Astrocyte (in vitro differentiated cells and primary cell): ENCODE results near the gene LDLRAD4. TPM values are rescaled to one million over a fixed set of nuclear protein-coding genes. Genes with fewer than 3 reads are reported as not detected.

Experiments
- DNase-seq: peaks from one replicate; pipeline ENCODE4 v3.0.0-alpha.2; 2010; ENCODE audit warnings: low read depth
- FAIRE-seq: peaks from 2 replicates; lab custom pipeline; 2011; peaks lifted over from hg19 to GRCh38; lab: Jason Lieb, UNC
- H2AFZ ChIP-seq: 2 replicates; pipeline ENCODE4 v1.6.0; 2012; ENCODE audit warnings: low read depth, low read length, inconsistent platforms
- H3K27ac ChIP-seq: 2 replicates; pipeline ENCODE4 v1.5.1; 2011; ENCODE audit warnings: low read depth, low read length, inconsistent platforms
- H3K27me3 ChIP-seq: 2 replicates; pipeline ENCODE4 v1.6.0; 2011; ENCODE audit warnings: low read length, inconsistent platforms; ENCODE audit not compliant: insufficient read depth
- H3K36me3 ChIP-seq: 2 replicates; pipeline ENCODE4 v1.5.1; 2011; ENCODE audit warnings: low read length, inconsistent platforms; ENCODE audit not compliant: insufficient read depth
- H3K4me1 ChIP-seq: 2 replicates; pipeline ENCODE4 v1.5.1; 2011; ENCODE audit warnings: low read length, inconsistent platforms; ENCODE audit not compliant: insufficient read depth
- H3K4me2 ChIP-seq: 2 replicates; pipeline ENCODE4 v1.6.0; 2012; ENCODE audit warnings: low read length, inconsistent platforms
- H3K4me3 ChIP-seq: 2 replicates; pipeline ENCODE4 v1.5.1; 2011; ENCODE audit warnings: low read depth, mild to moderate bottlenecking, low read length, inconsistent platforms; ENCODE audit not compliant: insufficient read depth
- H3K79me2 ChIP-seq: 2 replicates; pipeline ENCODE4 v1.6.0; 2012; ENCODE audit warnings: mild to moderate bottlenecking, low read length, inconsistent platforms; ENCODE audit not compliant: insufficient read depth
- H3K9ac ChIP-seq: 2 replicates; pipeline ENCODE4 v1.6.0; 2012; ENCODE audit warnings: mild to moderate bottlenecking, low read length, inconsistent platforms
- H3K9me3 ChIP-seq: 2 replicates; pipeline ENCODE4 v1.5.1; 2012; ENCODE audit warnings: low read depth, mild to moderate bottlenecking, low read length, inconsistent platforms; ENCODE audit not compliant: insufficient read depth
- H4K20me1 ChIP-seq: 2 replicates; pipeline ENCODE4 v1.6.0; 2012; ENCODE audit warnings: low read length, inconsistent platforms; ENCODE audit not compliant: insufficient read depth
- H3K27ac Mint-ChIP-seq: one replicate; pipeline ENCODE4 v1.8.0; 2021; ENCODE audit warnings: mild to moderate bottlenecking, mixed read lengths; ENCODE audit not compliant: unreplicated experiment
- H3K27me3 Mint-ChIP-seq: one replicate; pipeline ENCODE4 v1.8.0; 2021; ENCODE audit warnings: low read depth, mixed read lengths; ENCODE audit not compliant: unreplicated experiment
- H3K36me3 Mint-ChIP-seq: one replicate; pipeline ENCODE4 v1.8.0; 2021; ENCODE audit warnings: low read depth, mixed read lengths; ENCODE audit not compliant: unreplicated experiment
- H3K4me1 Mint-ChIP-seq: one replicate; pipeline ENCODE4 v1.8.0; 2021; ENCODE audit warnings: low read depth, mixed read lengths; ENCODE audit not compliant: unreplicated experiment
- H3K4me3 Mint-ChIP-seq: one replicate; pipeline ENCODE4 v1.8.0; 2021; ENCODE audit warnings: mild to moderate bottlenecking, moderate library complexity, mixed read lengths; ENCODE audit not compliant: unreplicated experiment
- H3K9me3 Mint-ChIP-seq: one replicate; pipeline ENCODE4 v1.8.0; 2021; ENCODE audit warnings: mild to moderate bottlenecking, mixed read lengths; ENCODE audit not compliant: unreplicated experiment
- EZH2 ChIP-seq: IDR thresholded peaks from 2 replicates; pipeline ENCODE4 v1.6.1; 2012; ENCODE audit warnings: mild to moderate bottlenecking, low read length, inconsistent platforms; ENCODE audit not compliant: insufficient read depth
- total RNA-seq: library from RNA; stranded (reverse); gene quantifications from 2 replicates; pipeline ENCODE4 v1.2.1, GENCODE V29; 2021
- TF ChIP-seq, protein P1 (sequence below): IDR thresholded peaks from 2 replicates; pipeline ENCODE4 v1.5.1; 2011; ENCODE audit warnings: low read depth, mild to moderate bottlenecking, inconsistent platforms, low read length, moderate library complexity; ENCODE audit not compliant: insufficient read depth

LDLRAD4 gene
- total RNA-seq, 1 donor from 2014 or later: 26.0 TPM

DNA sequence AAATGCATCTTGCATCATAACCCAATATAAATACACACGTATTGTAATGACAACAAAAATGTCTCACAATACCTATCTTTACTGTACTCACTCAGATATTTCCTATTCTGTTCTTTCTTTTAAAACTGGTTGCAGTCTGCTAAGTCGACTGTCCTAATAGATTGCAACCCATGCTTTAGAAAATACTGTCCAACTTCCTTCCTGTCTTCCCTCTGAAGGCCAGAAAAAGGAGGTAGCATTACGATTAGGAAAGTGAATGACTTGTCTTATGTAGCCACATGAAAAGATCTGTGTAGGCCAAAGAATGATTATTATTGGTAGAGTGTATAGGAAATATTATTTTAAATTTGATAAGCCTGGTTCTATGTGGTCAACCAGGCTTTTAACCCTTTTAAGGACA, 373.7 kb downstream of the LDLRAD4 start:
- Mint-ChIP-seq H3K4me1 (peaks cover 16% of the 10 kb centered on the region), H3K36me3 (peaks cover 10% of the 10 kb centered on the region), H3K27me3 (no peaks in the 10 kb centered on the region), H3K4me3 (no peak overlapping the region), H3K9me3 (peaks cover 17% of the 10 kb centered on the region), H3K27ac (no peak overlapping the region)
- Histone ChIP-seq H3K27me3 (no peaks in the 10 kb centered on the region), H3K27ac (no peak overlapping the region), H3K36me3 (no peaks in the 10 kb centered on the region), H3K9ac (no peak overlapping the region), H4K20me1 (peaks cover 6% of the 10 kb centered on the region), H2AFZ (no peak overlapping the region), H3K4me1 (no peaks in the 10 kb centered on the region), H3K79me2 (no peaks in the 10 kb centered on the region), H3K4me3 (no peak overlapping the region), H3K9me3 (no peaks in the 10 kb centered on the region), H3K4me2 (no peak overlapping the region)
- FAIRE-seq (no peak), DNase-seq (no peak)
- no peak for TF ChIP-seq EZH2
- TF ChIP-seq, protein P1, sequence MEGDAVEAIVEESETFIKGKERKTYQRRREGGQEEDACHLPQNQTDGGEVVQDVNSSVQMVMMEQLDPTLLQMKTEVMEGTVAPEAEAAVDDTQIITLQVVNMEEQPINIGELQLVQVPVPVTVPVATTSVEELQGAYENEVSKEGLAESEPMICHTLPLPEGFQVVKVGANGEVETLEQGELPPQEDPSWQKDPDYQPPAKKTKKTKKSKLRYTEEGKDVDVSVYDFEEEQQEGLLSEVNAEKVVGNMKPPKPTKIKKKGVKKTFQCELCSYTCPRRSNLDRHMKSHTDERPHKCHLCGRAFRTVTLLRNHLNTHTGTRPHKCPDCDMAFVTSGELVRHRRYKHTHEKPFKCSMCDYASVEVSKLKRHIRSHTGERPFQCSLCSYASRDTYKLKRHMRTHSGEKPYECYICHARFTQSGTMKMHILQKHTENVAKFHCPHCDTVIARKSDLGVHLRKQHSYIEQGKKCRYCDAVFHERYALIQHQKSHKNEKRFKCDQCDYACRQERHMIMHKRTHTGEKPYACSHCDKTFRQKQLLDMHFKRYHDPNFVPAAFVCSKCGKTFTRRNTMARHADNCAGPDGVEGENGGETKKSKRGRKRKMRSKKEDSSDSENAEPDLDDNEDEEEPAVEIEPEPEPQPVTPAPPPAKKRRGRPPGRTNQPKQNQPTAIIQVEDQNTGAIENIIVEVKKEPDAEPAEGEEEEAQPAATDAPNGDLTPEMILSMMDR: no peak

DNA sequence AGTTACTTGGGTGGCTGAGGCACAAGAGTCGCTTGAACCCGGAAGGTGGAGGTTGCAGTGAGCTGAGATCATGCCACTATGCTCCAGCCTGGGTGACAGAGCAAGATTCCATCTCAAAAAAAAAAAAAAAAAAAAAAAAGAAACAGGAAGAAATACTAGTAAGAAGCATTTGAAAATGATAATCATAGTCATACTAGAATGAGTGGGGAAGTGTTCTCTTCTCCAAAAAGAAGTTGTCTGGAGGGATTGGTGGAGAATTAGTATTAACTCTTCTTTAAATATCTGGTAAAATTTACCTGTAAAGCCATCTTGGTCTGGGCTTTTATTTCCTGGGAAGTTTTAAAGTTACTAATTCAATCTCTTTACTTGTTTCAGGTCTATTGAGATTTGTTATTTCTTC, 376.0 kb downstream of the LDLRAD4 start:
- TF ChIP-seq, protein P1: no peak
- TF ChIP-seq EZH2: no peak
- H3K9me3 Mint-ChIP-seq: peaks cover 33% of the 10 kb centered on the region

DNA sequence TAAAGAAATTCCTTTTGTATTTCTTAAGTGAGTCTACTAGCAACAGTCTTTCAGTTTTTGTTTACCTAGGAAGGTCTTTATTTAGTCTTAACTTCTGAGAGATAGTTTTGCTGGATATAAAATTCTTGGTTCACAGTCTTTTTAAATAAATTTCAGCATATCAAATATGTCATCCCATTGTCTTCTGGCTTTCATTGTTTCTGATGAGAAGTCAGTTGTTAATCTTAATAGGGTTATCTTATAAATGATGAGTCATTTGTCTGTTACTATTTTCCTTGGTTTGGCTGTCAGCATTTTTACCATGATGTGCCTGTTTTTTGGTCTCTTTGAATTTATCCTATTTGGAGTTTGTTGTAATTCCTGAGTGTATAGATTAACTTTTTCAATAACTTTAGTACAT, 378.5 kb downstream of the LDLRAD4 start:
- Histone ChIP-seq H3K4me3 (no peak overlapping the region), H3K4me2 (no peak overlapping the region), H3K27me3 (no peaks in the 10 kb centered on the region), H4K20me1 (no peaks in the 10 kb centered on the region), H3K9me3 (peaks cover 12% of the 10 kb centered on the region), H3K9ac (no peak overlapping the region), H2AFZ (no peak overlapping the region), H3K36me3 (no peaks in the 10 kb centered on the region), H3K27ac (no peak overlapping the region), H3K4me1 (no peaks in the 10 kb centered on the region), H3K79me2 (no peaks in the 10 kb centered on the region)
- Mint-ChIP-seq H3K27ac (no peak overlapping the region), H3K36me3 (peaks cover 18% of the 10 kb centered on the region), H3K9me3 (peaks cover 33% of the 10 kb centered on the region), H3K4me1 (peaks cover 3% of the 10 kb centered on the region), H3K4me3 (no peak overlapping the region), H3K27me3 (no peaks in the 10 kb centered on the region)
- FAIRE-seq (no peak), DNase-seq (no peak)
- TF ChIP-seq, protein P1: no peak
- no peak for TF ChIP-seq EZH2

More for the DNA sequence above, 376.0 kb downstream of the LDLRAD4 start:
- Histone ChIP-seq H3K4me1 (no peaks in the 10 kb centered on the region), H3K9ac (no peak overlapping the region), H3K9me3 (peaks cover 12% of the 10 kb centered on the region), H2AFZ (no peak overlapping the region), H3K27me3 (no peaks in the 10 kb centered on the region), H3K36me3 (no peaks in the 10 kb centered on the region), H3K79me2 (no peaks in the 10 kb centered on the region), H3K4me2 (no peak overlapping the region), H3K4me3 (no peak overlapping the region), H3K27ac (no peak overlapping the region), H4K20me1 (peaks cover 6% of the 10 kb centered on the region)
- no peaks in the 10 kb centered on the region for H3K27me3 Mint-ChIP-seq
- H3K27ac Mint-ChIP-seq: no peak overlapping the region
- peaks cover 8% of the 10 kb centered on the region for H3K4me1 Mint-ChIP-seq
- no peak overlapping the region for H3K4me3 Mint-ChIP-seq
- FAIRE-seq (no peak), DNase-seq (no peak)
- peaks cover 16% of the 10 kb centered on the region for H3K36me3 Mint-ChIP-seq
